GM18519 (cell line): ENCODE data around the gene UHRF1.
"Not testable (repeated sequence)": the region's sequence is repeated elsewhere in the genome, so short reads cannot be mapped to it uniquely, and the experiment has no call there.

Experiments used
- ATAC-seq: cut with Tn5 transposase; IDR thresholded peaks from one replicate; pipeline ENCODE4 v1.9.1; 2021; ENCODE audit warnings: mild to moderate bottlenecking, moderate library complexity; ENCODE audit not compliant: unreplicated experiment, low FRiP score

UHRF1 gene

DNA sequence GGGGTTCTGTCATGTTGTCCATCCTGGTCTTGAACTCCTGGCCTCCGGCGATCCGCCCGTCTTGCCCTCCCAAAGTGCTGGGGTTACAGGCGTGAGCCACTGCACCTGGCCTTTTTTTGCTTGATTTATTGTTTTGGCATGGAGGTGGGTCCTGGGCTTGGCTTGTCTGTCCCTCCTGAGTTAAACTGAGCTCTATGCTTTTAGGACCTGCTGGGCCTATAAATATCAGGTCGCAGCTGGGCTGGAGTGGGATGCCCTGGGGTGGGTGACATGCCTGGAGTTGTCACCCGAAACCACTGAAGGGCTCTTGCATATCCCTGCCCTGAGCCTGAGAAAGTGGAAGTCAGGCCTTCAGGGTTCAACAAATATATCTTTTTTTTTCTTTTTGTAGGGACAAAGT, 12.2 kb upstream of the UHRF1 start:
- ATAC-seq = no peak

DNA sequence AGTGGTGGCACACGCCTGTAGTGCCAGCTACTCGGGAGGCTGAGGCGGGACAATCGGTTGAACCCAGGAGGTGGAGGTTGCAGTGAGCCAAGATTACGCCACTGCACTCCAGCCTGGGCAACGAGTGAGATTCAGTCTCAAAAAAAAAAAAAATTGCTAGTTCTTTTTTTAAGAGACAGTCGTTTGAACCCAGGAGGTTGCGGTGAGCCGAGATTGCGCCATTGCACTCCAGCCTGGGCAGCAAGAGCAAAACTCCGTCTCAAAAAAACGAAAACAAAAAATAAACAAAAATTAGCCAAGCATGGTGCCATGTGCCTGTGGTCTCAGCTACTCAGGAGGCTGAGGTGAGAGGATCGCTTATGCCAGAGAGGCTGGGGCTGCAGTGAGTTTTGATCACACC, 8.4 kb upstream of the UHRF1 start:
- ATAC-seq = not testable (repeated sequence)

DNA sequence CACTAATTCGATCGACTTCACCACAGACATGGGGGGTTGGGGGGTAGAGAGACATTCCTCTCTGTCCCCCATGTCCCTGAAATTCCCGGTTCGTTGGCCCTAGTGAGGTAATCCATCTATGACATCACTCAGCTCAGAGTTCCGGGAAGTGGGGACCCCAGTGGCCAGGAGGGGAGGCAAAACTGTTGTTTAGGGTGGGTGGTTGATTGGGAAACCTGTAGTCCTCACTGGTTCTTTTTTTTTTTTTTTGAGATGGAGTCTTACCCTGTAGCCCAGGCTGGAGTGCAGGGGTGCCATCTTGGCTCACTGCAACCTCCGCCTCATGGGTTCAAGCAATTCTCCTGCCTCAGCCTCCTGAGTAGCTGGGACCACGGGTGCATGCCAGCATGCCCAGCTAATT, 6.5 kb upstream of the UHRF1 start, which contains the start of gene ARRDC5:
ARRDC5 (minus strand) TSS at position 101 of the 400 bp plus-strand sequence; CDS start at position 30, 71 bp downstream.
- ATAC-seq = no peak

DNA sequence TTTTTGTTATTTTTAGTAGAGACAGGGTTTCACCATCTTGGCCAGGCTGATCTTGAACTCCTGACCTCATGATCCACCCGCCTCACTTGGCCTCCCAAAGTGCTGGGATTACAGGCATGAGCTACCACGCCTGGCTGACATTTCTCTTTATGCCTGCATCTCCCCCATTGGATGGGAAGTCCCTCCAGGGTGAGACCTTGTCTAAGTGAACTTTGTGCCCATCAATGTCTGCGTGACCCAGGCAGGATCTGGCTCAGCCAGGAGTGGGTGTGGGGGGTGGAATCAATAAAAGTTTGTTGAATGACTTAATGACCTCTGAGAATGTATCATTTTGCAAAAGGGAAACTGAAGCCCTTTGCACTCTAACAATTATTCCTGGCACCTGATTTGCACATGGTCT, 4.8 kb upstream of the UHRF1 start:
- ATAC-seq = no peak

DNA sequence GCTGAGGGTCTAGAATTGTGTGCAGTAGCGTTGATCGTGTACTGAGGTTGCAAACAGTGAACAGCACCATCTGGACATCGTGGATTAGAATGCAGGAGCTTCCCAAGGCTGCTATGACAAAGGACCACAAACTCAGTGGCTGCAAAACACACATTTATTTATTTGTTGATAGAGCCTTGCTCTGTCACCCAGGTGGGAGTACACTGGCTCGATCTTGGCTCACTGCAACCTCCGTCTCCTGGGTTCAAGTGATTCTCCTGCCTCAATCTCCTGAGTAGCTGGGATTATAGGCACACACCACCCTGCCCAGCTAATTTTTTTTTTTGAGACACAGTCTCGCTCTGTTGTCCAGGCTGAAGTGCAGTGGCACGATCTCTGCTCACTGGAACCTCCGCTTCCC, 2.3 kb upstream of the UHRF1 start:
- no peak for ATAC-seq

DNA sequence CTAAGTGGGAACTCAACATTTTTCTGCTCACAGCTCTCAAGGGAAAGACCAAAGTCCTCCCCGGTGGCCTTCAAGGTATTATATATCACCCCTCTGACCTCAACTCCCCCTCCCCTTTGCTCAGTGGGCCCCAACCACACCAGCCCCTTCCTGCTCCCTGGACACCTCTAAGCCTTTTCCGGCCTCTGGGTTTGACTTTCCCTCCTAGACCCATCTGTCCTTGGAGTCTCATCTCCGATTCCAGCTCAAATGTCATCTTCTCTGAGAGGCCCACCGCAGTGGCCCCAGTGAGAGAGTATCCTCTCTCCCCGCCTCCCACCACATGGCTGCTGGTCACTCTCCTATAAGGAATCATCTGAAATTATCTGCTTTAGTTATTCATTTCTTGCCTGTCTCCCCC, 941 bp upstream of the UHRF1 start:
- ATAC-seq = no peak

DNA sequence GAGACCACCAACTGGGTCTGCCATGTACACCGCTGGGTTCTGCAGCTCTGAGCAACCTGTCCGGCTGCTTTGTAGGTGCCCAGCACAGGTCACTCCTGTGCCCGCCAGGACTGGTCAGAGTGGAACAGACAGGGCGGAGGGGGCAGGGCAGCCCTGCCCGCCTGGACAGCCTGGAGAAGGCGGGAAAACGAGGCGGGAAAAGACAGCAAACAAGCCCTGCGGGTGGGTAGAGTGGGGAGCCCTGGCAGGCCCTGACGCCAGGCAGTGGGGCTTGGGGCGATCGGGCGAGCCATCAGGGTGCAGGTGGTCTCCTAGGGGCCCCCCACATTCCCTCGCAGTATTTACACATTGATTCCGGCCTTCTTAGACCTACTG, 533 bp upstream of the UHRF1 start:
- ATAC-seq = no peak

DNA sequence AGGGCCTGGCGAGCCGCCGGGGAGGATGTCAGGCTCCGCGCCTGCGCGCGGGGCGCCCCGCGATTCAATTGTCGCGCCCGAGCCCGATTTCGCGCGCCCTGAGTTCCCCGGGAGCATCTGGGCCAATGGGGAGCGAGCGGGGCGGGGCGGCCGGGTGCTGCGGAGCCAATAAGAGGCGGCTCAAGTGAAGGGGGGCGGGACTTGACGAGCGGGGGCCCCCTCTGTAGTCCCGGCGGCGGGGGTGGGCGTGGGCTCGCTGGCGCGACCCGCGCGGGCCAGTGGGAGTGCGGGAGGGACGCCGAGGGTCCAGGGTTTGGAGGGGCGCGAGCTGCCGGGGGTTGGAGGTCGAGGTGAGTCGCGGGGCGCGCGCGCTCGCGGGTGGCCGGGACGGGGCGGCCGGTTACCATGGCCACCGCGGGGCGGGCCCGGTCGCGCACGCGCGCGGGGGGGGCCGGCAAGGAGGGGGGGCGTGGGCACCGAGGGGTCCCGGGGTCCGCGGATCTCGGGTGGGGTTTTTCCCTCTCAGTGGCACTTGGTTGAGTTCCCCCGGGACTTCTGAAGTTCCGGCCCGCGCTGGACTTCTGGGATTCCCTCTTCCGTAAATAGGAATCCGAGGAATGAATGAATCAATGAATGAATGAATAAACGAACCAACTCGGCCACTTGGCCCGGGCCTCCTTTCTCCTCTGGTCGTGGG, 744 bp downstream of the UHRF1 start:
- ATAC-seq = no peak

DNA sequence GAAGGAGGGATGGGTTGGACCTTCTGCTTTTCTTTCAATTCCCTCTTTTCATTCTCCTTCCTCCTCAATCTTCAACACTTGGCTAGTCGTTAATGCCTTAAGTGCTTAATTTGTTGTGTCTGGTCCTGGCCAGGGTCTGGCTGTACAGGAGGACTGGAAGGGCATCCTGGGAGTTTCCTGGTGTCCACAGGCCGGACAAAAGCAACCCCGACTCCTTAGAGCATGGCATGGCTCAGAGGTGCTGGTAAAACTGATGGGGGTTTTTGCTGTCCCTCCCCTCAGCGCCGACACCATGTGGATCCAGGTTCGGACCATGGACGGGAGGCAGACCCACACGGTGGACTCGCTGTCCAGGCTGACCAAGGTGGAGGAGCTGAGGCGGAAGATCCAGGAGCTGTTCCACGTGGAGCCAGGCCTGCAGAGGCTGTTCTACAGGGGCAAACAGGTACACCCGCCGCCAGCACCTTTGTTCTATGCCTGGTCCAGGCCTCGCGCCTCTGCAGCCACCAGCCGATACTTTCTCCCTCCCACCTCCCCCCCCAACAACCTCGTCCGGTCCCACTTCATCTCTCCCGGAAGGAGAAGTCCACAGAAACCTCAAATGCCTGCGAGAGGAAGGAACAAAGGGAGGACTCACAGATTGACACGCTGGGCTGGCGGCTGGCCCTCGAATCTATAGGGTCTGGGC, 1.4 kb downstream of the UHRF1 start:
- no peak for ATAC-seq

DNA sequence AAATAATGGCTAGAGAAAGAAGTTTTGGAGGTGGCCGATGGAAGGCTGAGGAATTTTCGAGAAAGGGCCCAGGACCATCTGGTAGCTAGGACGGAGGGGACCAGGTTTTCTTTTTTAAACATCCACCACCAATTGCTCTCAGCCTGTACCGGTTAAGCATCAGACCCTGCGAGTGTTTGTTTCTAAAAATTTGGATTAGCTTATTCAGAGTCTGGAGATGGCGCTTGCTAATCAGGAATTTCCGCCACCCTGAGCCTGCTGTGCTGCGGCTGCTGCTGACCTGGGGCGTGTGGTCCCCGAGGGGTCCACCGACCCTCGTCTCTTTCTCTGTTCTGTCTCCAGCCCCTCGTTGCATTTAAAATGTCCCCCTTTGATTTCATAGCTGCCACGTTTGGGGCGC, 2.0 kb downstream of the UHRF1 start:
- ATAC-seq = no peak

DNA sequence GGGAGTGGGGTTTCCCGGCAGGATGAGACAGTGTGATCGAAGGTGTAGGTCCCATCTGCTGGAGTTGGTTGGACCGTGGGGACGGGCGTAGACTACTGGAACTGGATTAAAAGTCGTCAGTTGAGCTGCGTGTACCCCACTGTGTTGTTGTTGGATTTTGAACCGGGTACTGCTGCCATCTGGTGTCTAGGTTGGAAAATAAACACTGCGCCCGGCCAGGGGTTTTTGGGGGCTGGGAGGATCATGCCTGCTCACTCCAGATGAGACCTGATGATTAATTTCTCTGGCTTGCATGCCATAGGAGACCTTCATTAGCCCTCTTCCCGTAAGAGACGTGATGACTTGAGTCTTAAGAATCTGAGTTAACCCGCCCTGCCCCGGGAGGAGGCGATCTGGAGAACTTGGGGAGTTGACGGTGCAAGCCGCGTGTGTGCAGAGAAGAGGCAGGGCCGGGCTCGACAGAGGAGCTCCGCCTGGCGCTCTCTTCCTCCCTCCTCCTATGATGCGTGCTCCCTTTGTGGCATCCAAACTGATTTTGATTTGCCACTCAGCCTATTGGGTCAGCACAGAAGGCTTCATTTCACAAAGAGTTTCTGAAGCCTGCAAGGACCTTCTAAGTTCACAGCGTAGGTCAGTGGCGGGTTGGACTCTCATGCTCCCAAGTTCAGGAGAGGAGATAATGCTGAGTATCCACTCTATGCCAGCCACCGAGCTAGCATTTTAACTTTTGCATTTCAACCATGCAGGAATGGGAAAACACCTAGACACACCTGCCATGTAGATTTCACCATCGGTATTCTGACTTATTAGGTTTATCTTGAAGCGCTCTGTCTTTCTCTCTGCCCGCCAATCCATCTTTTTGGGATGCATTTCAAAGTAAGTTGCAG, 2.7 kb downstream of the UHRF1 start:
- ATAC-seq = no peak

DNA sequence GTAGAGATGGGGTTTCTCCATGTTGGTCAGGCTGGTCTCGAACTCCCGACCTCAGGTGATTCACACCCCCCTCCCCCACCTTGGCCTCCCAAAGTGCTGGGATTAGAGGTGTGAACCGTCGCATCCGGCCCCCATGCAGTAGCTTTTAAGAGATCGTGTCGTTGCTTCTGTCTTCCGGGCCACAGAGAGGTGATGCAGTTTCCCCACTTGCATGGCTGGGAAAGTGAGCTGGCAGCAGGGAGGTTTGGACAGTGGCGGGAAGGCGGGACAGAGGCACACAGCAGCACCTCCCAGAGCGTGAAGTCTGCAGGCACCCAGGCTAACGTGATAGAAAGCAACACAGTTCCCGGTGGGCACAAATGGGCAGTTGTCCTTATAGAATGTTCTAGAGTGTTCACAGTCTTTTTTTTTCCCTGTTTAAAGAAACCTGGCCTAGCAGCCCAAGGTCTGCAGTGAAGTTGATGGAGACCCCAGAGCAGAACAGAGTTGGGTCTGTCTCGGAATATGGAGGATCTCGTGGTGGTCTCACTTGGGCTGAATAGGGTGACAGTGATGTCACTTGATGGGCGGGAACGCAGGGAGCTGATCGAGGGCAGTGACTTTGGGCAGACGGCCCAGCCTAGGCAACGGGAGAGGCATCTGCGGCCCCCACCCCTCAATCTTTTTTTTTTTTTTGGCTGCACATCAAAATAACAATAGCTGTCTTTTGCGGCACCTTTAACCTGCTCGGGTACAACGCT, 4.9 kb downstream of the UHRF1 start:
- ATAC-seq = no peak

DNA sequence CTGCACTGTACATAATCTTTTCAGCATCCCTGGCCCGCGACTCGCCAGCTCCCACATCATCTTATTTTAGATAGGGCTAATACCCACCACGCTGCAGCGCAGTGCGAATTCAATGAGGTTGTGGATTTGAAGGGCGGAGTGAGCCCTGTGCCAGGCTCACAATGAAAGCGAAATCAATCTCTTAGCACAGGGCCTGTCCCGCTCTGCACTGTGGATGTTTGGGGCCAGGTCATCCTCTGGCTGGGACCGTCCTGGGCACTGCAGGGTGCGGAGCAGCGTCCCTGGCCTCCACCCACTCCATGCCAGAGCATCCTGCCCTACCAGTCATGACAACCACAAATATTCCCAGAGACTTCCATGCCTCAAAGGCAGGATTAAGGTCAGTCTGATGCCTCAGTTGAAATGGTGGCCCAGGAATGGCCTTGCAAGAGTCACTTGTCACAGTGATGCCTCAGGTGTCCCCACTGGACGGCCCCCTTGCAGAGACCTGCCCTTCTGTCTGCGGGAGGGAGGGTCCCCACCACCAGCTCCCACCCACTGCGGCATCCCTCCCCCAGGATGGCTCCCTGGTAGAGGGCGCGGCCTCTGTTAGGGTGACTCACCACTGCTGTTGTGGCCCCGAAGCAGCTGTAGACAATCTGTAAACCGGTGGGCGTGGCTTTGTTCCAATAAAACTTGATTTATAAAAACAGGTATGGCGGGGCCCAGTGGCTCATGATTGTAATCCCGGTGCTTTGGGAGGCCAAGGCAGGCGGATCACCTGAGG, 5.6 kb downstream of the UHRF1 start:
- ATAC-seq = no peak

DNA sequence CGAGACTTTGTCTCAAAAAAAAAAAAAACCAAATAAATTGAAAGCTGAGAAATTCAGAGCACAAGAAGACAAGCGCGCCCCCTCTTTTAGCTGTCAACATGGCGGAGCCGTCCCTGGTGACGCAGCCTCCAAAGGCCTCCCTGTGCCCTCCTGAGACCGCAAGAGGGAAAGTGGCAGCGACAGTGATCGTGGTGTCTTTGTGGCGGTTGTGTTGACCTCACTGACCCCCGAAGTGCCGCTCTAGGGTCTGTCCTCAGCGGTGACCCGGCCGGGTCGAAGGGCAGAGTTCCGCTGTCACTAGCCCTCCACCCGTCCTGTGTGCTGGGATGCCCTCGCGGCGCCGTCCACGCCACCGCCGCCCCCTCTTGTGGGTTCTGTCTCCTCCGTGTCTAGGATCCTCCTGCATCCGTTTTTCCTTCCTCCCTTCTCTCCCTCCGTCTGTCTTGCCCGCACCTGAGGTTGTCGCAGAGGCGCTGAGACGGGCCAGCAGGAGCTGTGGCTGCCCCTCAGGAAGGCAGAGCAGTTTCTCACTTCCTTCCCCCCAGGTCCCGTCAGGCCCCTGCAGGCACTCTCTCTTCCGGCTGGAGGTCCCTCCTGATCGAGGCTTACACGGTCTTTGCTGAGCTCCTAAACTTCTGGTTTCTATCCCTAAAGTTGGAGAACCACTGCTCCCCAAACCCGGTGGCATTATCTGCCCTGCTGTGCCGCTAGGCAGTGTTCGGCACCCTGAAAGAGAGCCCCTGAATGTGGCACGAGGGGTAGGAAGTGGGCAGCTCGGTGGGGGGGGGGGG, 7.2 kb downstream of the UHRF1 start:
- ATAC-seq = no peak

DNA sequence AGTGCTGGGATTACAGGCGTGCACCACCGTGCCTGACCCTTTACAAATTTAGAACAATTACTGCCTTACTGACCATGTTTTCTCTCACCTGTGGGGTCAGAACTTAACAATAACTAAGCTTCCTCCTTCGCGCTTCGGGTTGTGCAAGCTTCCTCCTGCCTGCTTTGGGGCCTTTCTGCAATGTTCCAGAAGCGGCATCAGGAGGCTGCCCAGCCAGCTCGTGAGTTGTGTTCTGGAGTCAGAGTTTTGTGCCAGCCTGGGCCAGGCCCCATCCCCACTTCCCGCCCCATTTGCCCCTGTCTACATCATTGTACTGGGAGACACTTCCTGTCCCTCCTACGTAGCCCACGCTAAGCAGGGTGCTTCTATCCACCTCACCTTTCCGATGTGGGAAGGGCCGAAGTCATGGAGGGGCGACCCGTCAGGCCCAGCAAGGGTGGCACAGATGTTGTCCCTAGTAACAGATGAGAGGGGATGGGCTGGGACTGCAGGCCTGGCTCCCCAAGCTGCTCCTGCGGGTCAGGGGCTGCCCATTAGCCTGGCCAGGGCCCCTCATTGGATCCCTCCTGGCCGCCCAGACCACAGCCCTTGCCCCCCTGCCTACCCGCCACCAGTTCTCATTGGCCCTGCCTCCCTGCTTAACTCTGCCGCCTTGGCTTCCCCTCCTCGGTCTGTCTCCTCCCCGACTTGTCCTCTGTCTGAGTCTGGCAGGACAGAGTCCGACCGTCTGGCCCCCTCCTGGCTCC, 13.4 kb downstream of the UHRF1 start:
- ATAC-seq = no peak

DNA sequence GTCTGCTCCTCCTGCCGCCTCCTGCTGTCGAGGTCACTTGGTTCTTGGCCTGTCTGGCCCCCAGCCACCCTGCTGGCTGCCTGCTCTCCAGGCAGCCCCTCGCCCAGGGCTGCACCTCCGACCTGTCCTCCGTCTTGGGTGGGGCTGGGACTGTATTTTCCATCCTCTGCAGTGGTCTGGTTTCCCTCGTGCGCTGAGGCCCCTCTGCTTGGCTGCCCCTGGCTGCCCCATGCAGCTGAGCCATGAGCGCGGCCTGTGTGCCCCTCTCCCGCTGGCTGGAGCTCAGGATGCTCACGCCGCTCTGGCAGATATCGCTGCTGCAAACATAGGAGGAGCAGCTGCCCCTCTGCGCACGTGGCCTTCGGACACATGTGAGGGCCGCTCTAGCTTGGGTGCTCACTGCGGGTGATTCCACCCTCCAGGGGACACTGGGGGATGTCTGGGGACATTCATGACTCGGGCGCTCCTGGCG, 14.0 kb downstream of the UHRF1 start:
- ATAC-seq = no peak

DNA sequence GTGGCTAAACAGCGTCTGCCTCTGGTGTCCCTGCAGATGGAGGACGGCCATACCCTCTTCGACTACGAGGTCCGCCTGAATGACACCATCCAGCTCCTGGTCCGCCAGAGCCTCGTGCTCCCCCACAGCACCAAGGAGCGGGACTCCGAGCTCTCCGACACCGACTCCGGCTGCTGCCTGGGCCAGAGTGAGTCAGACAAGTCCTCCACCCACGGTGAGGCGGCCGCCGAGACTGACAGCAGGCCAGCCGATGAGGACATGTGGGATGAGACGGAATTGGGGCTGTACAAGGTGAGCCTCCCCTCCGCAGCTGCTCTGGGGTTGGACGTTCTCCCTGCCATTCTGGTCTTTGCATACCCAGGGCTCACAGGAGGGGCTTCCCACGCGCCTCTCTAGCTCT, 19.9 kb downstream of the UHRF1 start:
- no peak for ATAC-seq

DNA sequence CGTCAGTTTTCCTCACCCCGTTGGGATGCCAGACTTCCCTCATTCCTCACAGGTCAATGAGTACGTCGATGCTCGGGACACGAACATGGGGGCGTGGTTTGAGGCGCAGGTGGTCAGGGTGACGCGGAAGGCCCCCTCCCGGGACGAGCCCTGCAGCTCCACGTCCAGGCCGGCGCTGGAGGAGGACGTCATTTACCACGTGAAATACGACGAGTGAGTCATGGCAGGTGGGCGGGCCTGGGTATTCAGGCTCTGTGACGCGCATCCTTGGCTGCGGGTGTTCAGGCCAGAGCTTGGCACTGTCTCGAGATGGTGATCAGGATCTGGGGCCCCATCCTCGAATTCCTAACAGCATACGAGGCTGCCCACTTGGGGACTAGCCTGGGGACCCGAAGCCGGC, 21.4 kb downstream of the UHRF1 start:
- ATAC-seq = no peak
